MCF 10A (cell line): ENCODE results near the gene MUTYH. TPM values are rescaled to one million over a fixed set of nuclear protein-coding genes. Genes with fewer than 3 reads are reported as not detected.

Experiments
- BruUV-seq: library from RNA; stranded (reverse); fragments of 400-500 nt; replicated peaks from 2 replicates; lab custom pipeline; 2021; lab: Mats Ljungman, UMichigan
- CTCF ChIA-PET: fragments of 300-600 bp; sonication (Branson Sonifier 250); formaldehyde crosslinking; extraction: SDS; loops from one replicate; lab custom pipeline; 2021; ENCODE audit warnings: antibody characterized with exemption, inconsistent platforms; lab: Yijun Ruan, JAX
- POLR2A ChIA-PET: fragments of 300-600, 350-650 bp; sonication (Branson Sonifier 250); formaldehyde crosslinking; extraction: SDS; loops from one replicate; lab custom pipeline; 2020; ENCODE audit warnings: antibody characterized with exemption, inconsistent platforms; lab: Yijun Ruan, JAX
- DNase-seq: peaks from one replicate; pipeline ENCODE4 v3.0.0-alpha.2; 2018; ENCODE audit not compliant: unreplicated experiment
- H3K27ac Mint-ChIP-seq: one replicate; pipeline ENCODE4 v1.8.0; 2022; ENCODE audit warnings: mild to moderate bottlenecking, low read depth, mixed read lengths; ENCODE audit not compliant: unreplicated experiment
- H3K27me3 Mint-ChIP-seq: one replicate; pipeline ENCODE4 v1.8.0; 2022; ENCODE audit warnings: mixed read lengths; ENCODE audit not compliant: insufficient read depth, unreplicated experiment
- H3K36me3 Mint-ChIP-seq: one replicate; pipeline ENCODE4 v1.8.0; 2022; ENCODE audit warnings: mild to moderate bottlenecking, moderate library complexity, mixed read lengths; ENCODE audit not compliant: insufficient read depth, unreplicated experiment
- H3K4me1 Mint-ChIP-seq: one replicate; pipeline ENCODE4 v1.8.0; 2022; ENCODE audit warnings: mixed read lengths; ENCODE audit not compliant: insufficient read depth, unreplicated experiment
- H3K4me3 Mint-ChIP-seq: one replicate; pipeline ENCODE4 v1.8.0; 2022; ENCODE audit warnings: mild to moderate bottlenecking, moderate library complexity, mixed read lengths; ENCODE audit not compliant: unreplicated experiment
- H3K9me3 Mint-ChIP-seq: one replicate; pipeline ENCODE4 v1.8.0; 2022; ENCODE audit warnings: mixed read lengths; ENCODE audit not compliant: unreplicated experiment
- CTCF ChIP-seq: fragments of 200-600 bp; IDR thresholded peaks from one replicate; pipeline ENCODE4 v1.8.0; 2022; ENCODE audit warnings: antibody characterized with exemption, mild to moderate bottlenecking; ENCODE audit not compliant: unreplicated experiment
- intact Hi-C: fragments of 100-400 bp; cut with micrococcal nuclease; formaldehyde crosslinking; loops from 2 replicates; pipeline ENCODE4 v1.14.1; 2022
- total RNA-seq: library from RNA; stranded (reverse); gene quantifications from 2 replicates; pipeline ENCODE4 v1.2.3, GENCODE V29; 2022

The MUTYH gene
- total RNA-seq, 1 experiment from 2014 or later = 31.3 TPM

DNA sequence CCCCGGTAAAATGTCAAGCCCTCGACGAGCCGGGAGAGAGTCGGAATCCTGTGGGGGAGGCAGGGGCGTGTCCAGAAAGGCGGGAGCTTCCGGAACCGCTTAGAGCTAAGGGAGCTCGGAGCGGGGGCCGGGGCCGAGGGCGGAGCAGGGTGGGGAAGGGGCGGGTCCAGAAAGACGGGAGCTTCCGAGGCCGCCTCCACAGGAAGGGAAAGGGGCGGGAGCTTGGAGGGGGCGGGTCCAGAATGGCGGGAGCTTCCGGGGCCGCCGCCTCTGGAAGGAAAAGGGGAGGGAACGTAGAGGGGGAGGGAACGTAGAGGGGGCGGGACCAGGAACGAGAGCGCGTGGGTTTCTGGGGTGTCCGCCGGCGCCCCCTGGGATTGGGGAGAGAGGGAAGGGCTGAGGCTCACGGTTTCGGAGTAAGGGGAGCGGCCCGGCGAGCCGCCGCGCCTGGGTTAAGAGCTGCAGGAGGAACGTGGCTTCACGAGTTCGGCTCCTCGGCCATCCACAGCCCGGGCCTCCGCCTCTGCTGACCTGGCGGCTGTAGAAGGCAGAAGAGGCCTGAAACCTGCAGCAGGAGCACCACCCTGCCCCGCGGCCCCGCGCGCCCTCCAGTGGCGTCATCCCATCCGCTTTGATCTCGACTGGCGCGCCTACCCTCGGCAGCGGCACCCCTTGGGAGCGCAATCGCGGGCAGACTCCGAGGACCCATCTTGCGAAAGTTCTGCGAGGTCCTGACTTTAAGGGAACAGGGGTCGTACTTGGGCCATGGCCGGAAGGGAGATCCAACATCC is 36.5 kb downstream of the MUTYH start:
- Mint-ChIP-seq H3K4me3 (peak overlapping the region; percentile 86), H3K36me3 (no peaks in the 10 kb centered on the region), H3K27ac (peak overlapping the region; percentile 96), H3K4me1 (peaks cover 5% of the 10 kb centered on the region), H3K27me3 (no peaks in the 10 kb centered on the region), H3K9me3 (no peaks in the 10 kb centered on the region)
- DNase-seq = peak; percentile 97
- TF ChIP-seq CTCF = peak; percentile 67
- TSS peak; percentile 85 for BruUV-seq
- POLR2A ChIA-PET = interaction anchor here (0.5 to 6.8 kb wide), 23 partner anchors 9 to 582 kb away, joined by 3 to 176 read pairs (median 4); partner anchors contain the start of genes BTBD19, CCDC163, EIF2B3 and GPBP1L1
- intact Hi-C loops = loop anchor here (1.0 to 5.0 kb wide), 3 partner anchors 36 to 571 kb away; partner anchors contain the start of genes RNU5D-1 and TESK2
- CTCF ChIA-PET = interaction anchor here (0.5 to 14.0 kb wide), 19 partner anchors 11 to 311 kb away, joined by 3 to 437 read pairs (median 3); partner anchors contain the start of genes HECTD3, MUTYH, TOE1 and UROD

GRCh38 chr1:45302505-45303150 is 37.6 kb downstream of the MUTYH start:
- H3K9me3 Mint-ChIP-seq = no peaks in the 10 kb centered on the region
- intact Hi-C loops = loop anchor here (2.0 to 5.0 kb wide), 2 partner anchors 188 to 570 kb away; partner anchors contain the start of genes RNU5D-1 and TESK2
- peak overlapping the region; percentile 96 for H3K27ac Mint-ChIP-seq
- BruUV-seq = no TSS peak
- DNase-seq = no peak
- ChIA-PET POLR2A (interaction anchor here (0.7 to 6.8 kb wide), 15 partner anchors 9 to 581 kb away, joined by 3 to 176 read pairs (median 4); partner anchors contain the start of genes BTBD19, HECTD3, MUTYH and RNU5D-1), CTCF (interaction anchor here (0.6 to 14.0 kb wide), 19 partner anchors 9 to 287 kb away, joined by 3 to 437 read pairs (median 3); partner anchors contain the start of genes HECTD3 and UROD)
- peak overlapping the region; percentile 86 for H3K4me3 Mint-ChIP-seq
- H3K36me3 Mint-ChIP-seq = no peaks in the 10 kb centered on the region
- H3K27me3 Mint-ChIP-seq = no peaks in the 10 kb centered on the region
- TF ChIP-seq CTCF = no peak
- peaks cover 5% of the 10 kb centered on the region for H3K4me1 Mint-ChIP-seq

- intact Hi-C loops = loop anchor here (1.0 to 5.0 kb wide), 5 partner anchors 282 to 568 kb away; partner anchors contain the start of gene RNU5D-1
- Mint-ChIP-seq H3K9me3 (no peaks in the 10 kb centered on the region), H3K4me3 (no peak overlapping the region), H3K27me3 (no peaks in the 10 kb centered on the region), H3K4me1 (peaks cover 5% of the 10 kb centered on the region), H3K36me3 (no peaks in the 10 kb centered on the region), H3K27ac (no peak overlapping the region)
- TSS peak; percentile 19 for BruUV-seq
- POLR2A ChIA-PET = interaction anchor here (0.7 to 6.8 kb wide), 2 partner anchors 191 to 285 kb away, joined by 3 to 176 read pairs; partner anchors contain the start of genes HECTD3, TESK2 and UROD
- TF ChIP-seq CTCF = no peak
- DNase-seq = no peak
- CTCF ChIA-PET = interaction anchor here (0.6 to 14.0 kb wide), 24 partner anchors 9 to 572 kb away, joined by 3 to 437 read pairs (median 4); partner anchors contain the start of genes HECTD3, MUTYH, TOE1 and UROD
Measured at GRCh38 chr1:45300669-45300997, 39.6 kb downstream of the MUTYH start.
